Loucy (cell line): ENCODE measurements around the gene MBD5.

Experiments
- H2AFZ ChIP-seq: fragments of 200-600 bp; sonication (generic); 2 replicates; pipeline ENCODE4 v1.6.0; 2016; ENCODE audit warnings: antibody characterized with exemption, mild to moderate bottlenecking, low read length, moderate library complexity
- H3F3A ChIP-seq: fragments of 200-600 bp; 2 replicates; pipeline ENCODE4 v1.6.0; 2016; ENCODE audit warnings: antibody characterized with exemption, low read depth, mild to moderate bottlenecking
- H3K27me3 ChIP-seq: fragments of 200-600 bp; sonication (generic); 2 replicates; pipeline ENCODE4 v1.6.1; 2014; ENCODE audit warnings: low read length, mild to moderate bottlenecking; ENCODE audit not compliant: insufficient read depth, poor library complexity, severe bottlenecking
- H3K36me3 ChIP-seq: fragments of 200-600 bp; sonication (generic); 2 replicates; pipeline ENCODE4 v1.6.1; 2016; ENCODE audit warnings: low read length; ENCODE audit not compliant: insufficient read depth
- H3K4me1 ChIP-seq: fragments of 200-600 bp; sonication (generic); 2 replicates; pipeline ENCODE4 v1.5.1; 2014; ENCODE audit warnings: low read length, mild to moderate bottlenecking; ENCODE audit not compliant: insufficient read depth, poor library complexity, severe bottlenecking
- H3K4me2 ChIP-seq: fragments of 200-600 bp; sonication (generic); 2 replicates; pipeline ENCODE4 v1.6.0; 2014; ENCODE audit warnings: antibody characterized with exemption, low read length, low read depth, mild to moderate bottlenecking; ENCODE audit not compliant: poor library complexity, severe bottlenecking
- H3K4me3 ChIP-seq: fragments of 200-600 bp; sonication (generic); 2 replicates; pipeline ENCODE4 v1.5.1; 2014; ENCODE audit warnings: low read length, mild to moderate bottlenecking, mixed read lengths; ENCODE audit not compliant: poor library complexity, severe bottlenecking
- H3K79me2 ChIP-seq: fragments of 200-600 bp; sonication (generic); 2 replicates; pipeline ENCODE4 v1.6.1; 2014; ENCODE audit warnings: low read length; ENCODE audit not compliant: insufficient read depth
- H3K9ac ChIP-seq: fragments of 200-600 bp; sonication (generic); 2 replicates; pipeline ENCODE4 v1.6.0; 2014; ENCODE audit warnings: mild to moderate bottlenecking, low read depth, low read length, moderate library complexity; ENCODE audit not compliant: poor library complexity, severe bottlenecking
- H3K9me2 ChIP-seq: fragments of 200-600 bp; sonication (generic); replicated peaks from 2 replicates; pipeline ENCODE4 v1.6.1; 2016; ENCODE audit warnings: low read depth, low read length, mixed read lengths
- H3K9me3 ChIP-seq: fragments of 200-600 bp; sonication (generic); 2 replicates; pipeline ENCODE4 v1.6.1; 2014; ENCODE audit warnings: mild to moderate bottlenecking, antibody characterized with exemption, low read length, low read depth; ENCODE audit not compliant: insufficient read depth
- H4K20me1 ChIP-seq: fragments of 200-600 bp; sonication (generic); 2 replicates; pipeline ENCODE4 v1.6.0; 2014; ENCODE audit warnings: antibody characterized with exemption, low read length, mild to moderate bottlenecking; ENCODE audit not compliant: insufficient read depth, poor library complexity, severe bottlenecking
- EZH2phosphoT487 ChIP-seq: fragments of 200-600 bp; IDR thresholded peaks from 2 replicates; pipeline ENCODE4 v1.6.1; 2018; ENCODE audit warnings: antibody characterized with exemption, mild to moderate bottlenecking, moderate library complexity, borderline replicate concordance
- TF ChIP-seq, protein P1 (sequence below): fragments of 200-600 bp; sonication (generic); conservative IDR thresholded peaks from 2 replicates; pipeline ENCODE4 v1.5.1; 2014; ENCODE audit warnings: mild to moderate bottlenecking, antibody characterized with exemption, low read length

MBD5 gene

DNA sequence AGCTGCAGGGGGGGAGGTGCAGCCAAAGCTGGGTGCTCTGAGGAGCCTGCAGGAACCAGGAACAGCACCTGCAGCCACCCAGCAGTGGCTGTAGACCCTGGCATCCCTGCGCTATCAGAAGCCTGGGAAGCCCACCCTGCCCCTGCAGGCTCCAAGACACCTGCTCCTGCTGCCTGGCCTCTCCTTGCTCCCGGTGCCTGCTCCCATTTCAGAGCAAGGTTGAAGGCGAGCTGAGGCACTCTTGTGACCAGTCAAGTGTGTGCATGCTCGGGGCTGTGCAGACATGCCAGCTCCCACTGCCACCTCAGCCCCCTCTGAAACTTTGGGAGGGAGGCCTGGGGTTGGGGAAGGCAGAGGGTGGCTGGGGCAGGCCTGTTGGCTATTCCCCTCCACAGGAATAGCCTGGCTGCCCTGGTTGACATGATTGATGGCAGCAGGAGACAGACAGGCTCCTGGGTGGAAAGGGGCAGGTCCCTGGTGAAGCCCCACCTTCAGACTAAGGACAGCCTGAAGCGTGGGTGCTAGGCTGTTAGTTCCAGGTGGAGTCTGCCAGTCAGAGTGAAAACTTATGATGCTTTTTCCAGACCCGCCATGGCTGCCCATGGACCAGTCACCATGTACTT is 151.4 kb downstream of the MBD5 start:
- H3F3A ChIP-seq, result no peaks in the 10 kb centered on the region
- no peaks in the 10 kb centered on the region for H4K20me1 ChIP-seq
- H3K9ac ChIP-seq, result no peak overlapping the region
- no peaks in the 10 kb centered on the region for H3K9me3 ChIP-seq
- H3K4me3 ChIP-seq, result no peak overlapping the region
- H3K79me2 ChIP-seq, result no peaks in the 10 kb centered on the region
- H3K4me2 ChIP-seq, result no peak overlapping the region
- no peaks in the 10 kb centered on the region for H3K9me2 ChIP-seq
- H3K36me3 ChIP-seq, result no peaks in the 10 kb centered on the region
- no peaks in the 10 kb centered on the region for H3K4me1 ChIP-seq
- no peak overlapping the region for H2AFZ ChIP-seq
- TF ChIP-seq, protein P1, sequence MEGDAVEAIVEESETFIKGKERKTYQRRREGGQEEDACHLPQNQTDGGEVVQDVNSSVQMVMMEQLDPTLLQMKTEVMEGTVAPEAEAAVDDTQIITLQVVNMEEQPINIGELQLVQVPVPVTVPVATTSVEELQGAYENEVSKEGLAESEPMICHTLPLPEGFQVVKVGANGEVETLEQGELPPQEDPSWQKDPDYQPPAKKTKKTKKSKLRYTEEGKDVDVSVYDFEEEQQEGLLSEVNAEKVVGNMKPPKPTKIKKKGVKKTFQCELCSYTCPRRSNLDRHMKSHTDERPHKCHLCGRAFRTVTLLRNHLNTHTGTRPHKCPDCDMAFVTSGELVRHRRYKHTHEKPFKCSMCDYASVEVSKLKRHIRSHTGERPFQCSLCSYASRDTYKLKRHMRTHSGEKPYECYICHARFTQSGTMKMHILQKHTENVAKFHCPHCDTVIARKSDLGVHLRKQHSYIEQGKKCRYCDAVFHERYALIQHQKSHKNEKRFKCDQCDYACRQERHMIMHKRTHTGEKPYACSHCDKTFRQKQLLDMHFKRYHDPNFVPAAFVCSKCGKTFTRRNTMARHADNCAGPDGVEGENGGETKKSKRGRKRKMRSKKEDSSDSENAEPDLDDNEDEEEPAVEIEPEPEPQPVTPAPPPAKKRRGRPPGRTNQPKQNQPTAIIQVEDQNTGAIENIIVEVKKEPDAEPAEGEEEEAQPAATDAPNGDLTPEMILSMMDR, result no peak
- no peak for TF ChIP-seq EZH2phosphoT487
- H3K27me3 ChIP-seq, result no peaks in the 10 kb centered on the region

DNA sequence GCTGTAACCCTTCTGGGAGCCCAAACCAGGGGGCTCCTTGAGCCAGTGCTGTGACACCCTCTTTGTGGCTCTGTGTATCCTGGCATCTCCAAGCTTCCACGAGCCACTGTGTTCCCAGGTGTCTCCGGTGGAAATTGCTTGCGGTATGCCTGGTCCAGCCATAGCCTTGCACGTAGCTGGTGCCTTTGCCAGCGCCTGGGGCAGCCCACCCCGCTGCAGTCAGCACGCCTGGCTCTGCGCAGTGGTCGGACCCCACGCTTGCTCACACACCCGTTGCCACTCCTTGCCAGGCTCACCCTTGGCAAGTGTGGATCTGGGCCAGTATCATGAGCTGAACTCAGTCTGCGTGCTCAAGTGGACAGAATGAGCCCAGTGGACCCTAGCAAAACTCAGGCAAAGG is 152.3 kb downstream of the MBD5 start:
- H3K4me2 ChIP-seq, result no peak overlapping the region
- no peak overlapping the region for H2AFZ ChIP-seq
- no peaks in the 10 kb centered on the region for H3K9me2 ChIP-seq
- H3K79me2 ChIP-seq, result no peaks in the 10 kb centered on the region
- H3K9me3 ChIP-seq, result no peaks in the 10 kb centered on the region
- H3K4me3 ChIP-seq, result no peak overlapping the region
- no peaks in the 10 kb centered on the region for H3K27me3 ChIP-seq
- TF ChIP-seq, protein P1, result no peak
- no peak for TF ChIP-seq EZH2phosphoT487
- no peaks in the 10 kb centered on the region for H3K4me1 ChIP-seq
- H4K20me1 ChIP-seq, result no peaks in the 10 kb centered on the region
- H3F3A ChIP-seq, result no peaks in the 10 kb centered on the region
- H3K9ac ChIP-seq, result no peak overlapping the region
- H3K36me3 ChIP-seq, result no peaks in the 10 kb centered on the region

DNA sequence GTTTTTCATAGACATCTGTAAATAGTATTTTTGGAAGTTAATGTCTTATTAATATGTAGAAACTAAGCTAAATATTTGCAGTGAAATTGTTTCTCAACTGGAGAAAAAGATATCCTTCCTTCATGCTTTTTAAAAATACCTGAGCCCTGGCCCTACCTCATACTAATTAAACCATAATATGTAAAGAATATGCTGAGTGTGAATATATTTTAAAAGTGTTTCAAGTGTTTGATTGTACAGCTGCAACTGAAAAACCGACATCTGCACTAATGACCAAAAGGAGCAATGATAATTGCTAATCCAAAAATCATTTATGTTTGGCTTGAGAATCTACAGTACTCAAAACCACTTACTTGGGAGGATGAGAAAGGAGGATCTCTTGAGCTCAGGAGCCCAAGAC is 156.7 kb downstream of the MBD5 start:
- Histone ChIP-seq H3K4me2 (no peak overlapping the region), H3K36me3 (no peaks in the 10 kb centered on the region; the same call in 1 of the 2 replicates), H3K9me3 (no peaks in the 10 kb centered on the region), H3K4me3 (no peak overlapping the region), H3F3A (no peaks in the 10 kb centered on the region), H3K4me1 (peaks cover 5% of the 10 kb centered on the region), H3K9me2 (no peaks in the 10 kb centered on the region), H2AFZ (no peak overlapping the region), H3K9ac (no peak overlapping the region), H4K20me1 (no peaks in the 10 kb centered on the region), H3K27me3 (no peaks in the 10 kb centered on the region), H3K79me2 (no peaks in the 10 kb centered on the region)
- TF ChIP-seq, protein P1, result no peak
- no peak for TF ChIP-seq EZH2phosphoT487
